UCSD-AML1 (cell line): ENCODE data around the gene SPRY1.

Source experiments
- DNase-seq: peaks from one replicate; lab custom pipeline; 2025; ENCODE audit not compliant: unreplicated experiment; lab: John Stamatoyannopoulos, UW

The SPRY1 gene

GRCh38 chr4:123438031-123438430, 41.4 kb downstream of the SPRY1 start:
- no peak for DNase-seq

GRCh38 chr4:123443401-123444289, 47.0 kb downstream of the SPRY1 start:
- peak; percentile 9 for DNase-seq

DNA sequence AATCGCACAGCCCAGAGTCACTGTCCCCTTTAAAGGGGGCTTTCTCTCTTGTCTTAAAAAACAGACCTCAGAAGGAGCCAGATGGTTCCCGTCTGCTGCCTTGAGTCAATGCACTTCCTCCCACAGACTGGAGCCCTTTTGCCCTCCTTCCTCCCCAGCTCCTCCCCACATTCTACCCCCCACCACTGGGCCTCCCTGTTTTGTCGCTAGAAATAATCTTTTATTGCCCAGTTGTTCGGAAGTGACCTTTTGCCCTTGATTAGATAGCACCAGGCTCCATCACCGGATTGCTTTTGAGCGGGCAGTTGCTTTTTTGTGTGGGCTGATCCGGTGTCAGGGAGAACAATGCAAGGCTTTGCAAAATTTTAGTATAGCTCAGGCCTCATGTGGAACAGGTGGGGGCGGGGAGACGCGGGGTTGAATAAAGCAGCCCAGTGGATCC, 47.7 kb downstream of the SPRY1 start:
- peak; percentile 67 for DNase-seq

- no peak for DNase-seq
Measured at GRCh38 chr4:123446865-123447474, 50.4 kb downstream of the SPRY1 start.

GRCh38 chr4:123449362-123449761, 52.8 kb downstream of the SPRY1 start:
- no peak for DNase-seq

DNA sequence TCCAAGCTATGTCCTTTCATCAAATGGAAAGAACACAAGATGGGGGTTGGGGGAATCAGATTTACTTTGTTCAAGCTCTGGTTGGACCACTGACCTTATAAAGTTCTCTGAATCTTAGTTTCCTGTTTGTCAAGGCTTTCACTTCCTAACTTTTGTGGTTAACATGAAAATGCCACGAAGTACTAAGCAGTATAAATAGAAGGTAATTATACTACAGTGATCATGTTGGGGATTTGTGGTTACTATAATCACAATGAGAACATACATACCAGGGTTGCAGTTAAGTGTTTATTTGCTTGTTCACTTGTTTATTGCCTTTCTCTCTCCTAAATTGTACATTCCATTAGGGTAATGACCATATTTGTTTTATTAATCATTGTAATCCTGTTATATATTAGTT, 53.2 kb downstream of the SPRY1 start:
- no peak for DNase-seq

DNA sequence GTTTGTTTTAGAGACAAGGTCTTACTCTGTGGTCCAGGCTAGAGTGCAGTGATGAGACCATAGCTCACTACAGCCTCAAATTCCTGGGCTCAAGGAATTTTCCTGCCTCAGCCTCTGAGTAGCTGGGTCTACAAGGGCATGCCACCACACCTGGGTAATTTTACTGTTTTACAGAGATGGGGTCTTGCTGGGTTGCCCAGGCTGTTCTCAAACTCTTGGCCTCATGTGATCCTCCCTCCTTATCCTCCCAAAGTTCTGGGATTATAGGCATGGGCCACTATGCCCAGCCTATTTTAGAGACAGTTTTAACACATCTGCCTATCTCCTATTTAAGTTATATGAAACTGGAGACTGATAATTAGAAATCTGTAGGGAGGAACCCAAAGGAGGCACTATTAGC, 53.8 kb downstream of the SPRY1 start:
- DNase-seq: no peak

- DNase-seq: no peak
Measured at GRCh38 chr4:123452616-123453015, 56.0 kb downstream of the SPRY1 start.

GRCh38 chr4:123453061-123453680, 56.6 kb downstream of the SPRY1 start:
- DNase-seq: no peak
